ENCODE measurements around the gene ABCD2. TPM values are rescaled to one million over a fixed set of nuclear protein-coding genes. Genes with fewer than 3 reads are reported as not detected.
"Not testable (repeated sequence)": the region's sequence is repeated elsewhere in the genome, so short reads cannot be mapped to it uniquely, and the experiment has no call there.

The ABCD2 gene
- total RNA-seq, 1 donor from 2014 or later: 0.34 TPM

DNA sequence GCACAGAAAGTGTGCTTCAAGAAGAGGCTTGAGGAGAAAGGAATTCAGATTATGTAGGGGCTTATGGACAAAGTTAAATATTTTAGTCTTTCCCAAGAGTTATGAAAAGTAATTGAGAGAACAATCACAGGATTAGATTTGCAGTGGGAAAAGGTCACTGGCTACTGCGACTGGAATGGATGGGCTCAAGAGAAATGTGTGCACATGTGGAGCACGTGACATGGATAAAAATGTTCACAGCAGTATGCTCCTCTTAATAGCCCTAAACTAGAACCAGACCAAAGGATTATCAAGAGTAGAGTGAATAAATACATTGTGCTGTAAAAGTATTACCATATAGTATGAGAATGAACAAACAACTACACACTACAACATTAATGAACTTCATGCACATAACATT lies 78.1 kb downstream of the ABCD2 start:
- TF ChIP-seq, protein P1, sequence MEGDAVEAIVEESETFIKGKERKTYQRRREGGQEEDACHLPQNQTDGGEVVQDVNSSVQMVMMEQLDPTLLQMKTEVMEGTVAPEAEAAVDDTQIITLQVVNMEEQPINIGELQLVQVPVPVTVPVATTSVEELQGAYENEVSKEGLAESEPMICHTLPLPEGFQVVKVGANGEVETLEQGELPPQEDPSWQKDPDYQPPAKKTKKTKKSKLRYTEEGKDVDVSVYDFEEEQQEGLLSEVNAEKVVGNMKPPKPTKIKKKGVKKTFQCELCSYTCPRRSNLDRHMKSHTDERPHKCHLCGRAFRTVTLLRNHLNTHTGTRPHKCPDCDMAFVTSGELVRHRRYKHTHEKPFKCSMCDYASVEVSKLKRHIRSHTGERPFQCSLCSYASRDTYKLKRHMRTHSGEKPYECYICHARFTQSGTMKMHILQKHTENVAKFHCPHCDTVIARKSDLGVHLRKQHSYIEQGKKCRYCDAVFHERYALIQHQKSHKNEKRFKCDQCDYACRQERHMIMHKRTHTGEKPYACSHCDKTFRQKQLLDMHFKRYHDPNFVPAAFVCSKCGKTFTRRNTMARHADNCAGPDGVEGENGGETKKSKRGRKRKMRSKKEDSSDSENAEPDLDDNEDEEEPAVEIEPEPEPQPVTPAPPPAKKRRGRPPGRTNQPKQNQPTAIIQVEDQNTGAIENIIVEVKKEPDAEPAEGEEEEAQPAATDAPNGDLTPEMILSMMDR (IDR thresholded peaks at IDR 0.05; ENCODE audit: unreplicated experiment): no peak
- no peaks in the 10 kb centered on the region for H3K27me3 Mint-ChIP-seq (ENCODE audit: low read depth)
- peaks cover 3% of the 10 kb centered on the region for H3K9me3 Mint-ChIP-seq

DNA sequence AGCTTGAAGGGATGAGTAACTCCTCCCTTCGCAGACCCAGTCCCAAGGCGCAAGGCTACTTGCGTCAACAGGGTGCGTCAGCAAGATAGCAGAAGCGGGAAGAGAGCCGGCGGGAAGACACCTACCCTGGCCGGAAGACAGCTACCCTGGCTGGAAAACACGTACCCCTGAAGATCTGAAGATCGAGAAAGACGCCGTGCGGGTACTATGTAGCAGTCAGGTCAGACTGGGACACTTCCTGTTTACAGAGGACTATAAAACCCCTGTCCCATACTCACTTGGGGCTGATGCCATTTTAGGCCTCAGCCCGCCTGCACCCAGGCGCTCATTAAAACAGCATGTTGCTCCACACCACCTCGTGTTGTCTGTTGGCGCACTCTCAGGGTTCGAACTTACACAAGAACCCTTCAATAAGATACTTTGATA lies 80.9 kb downstream of the ABCD2 start:
- Mint-ChIP-seq H3K27me3 (ENCODE audit: low read depth) (no peaks in the 10 kb centered on the region), H3K4me1 (no peaks in the 10 kb centered on the region), H3K9me3 (peaks cover 1% of the 10 kb centered on the region), H3K27ac (no peak overlapping the region), H3K36me3 (no peaks in the 10 kb centered on the region), H3K4me3 (no peak overlapping the region)
- TF ChIP-seq, protein P1 (IDR thresholded peaks at IDR 0.05; ENCODE audit: unreplicated experiment): no peak
- no peak for DNase-seq (ENCODE audit: low spot score in 2 of 2, unreplicated experiment in 2 of 2)

More for the DNA sequence above, 78.1 kb downstream of the ABCD2 start:
- Mint-ChIP-seq H3K4me3 (no peak overlapping the region), H3K27ac (no peak overlapping the region), H3K36me3 (no peaks in the 10 kb centered on the region), H3K4me1 (no peaks in the 10 kb centered on the region)
- DNase-seq (ENCODE audit: low spot score in 2 of 2, unreplicated experiment in 2 of 2): no peak

DNA sequence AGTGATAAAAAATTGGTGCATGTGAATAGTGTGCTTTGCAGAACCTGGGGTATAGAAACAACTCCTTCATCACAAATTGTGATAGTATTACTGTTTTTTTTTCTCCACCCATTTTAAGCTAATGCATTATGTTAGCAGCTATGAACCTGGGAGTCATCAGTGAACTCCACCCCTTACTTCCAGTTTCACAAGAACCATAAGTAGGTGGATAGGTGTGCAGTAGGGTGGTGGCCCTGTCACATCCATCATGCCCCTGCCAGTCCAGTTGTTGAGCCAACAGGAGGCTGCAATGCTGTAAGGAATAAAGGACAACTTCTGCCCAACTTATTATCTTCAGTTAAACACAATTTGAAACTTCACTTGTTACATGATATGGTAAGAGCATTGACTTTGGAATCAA lies 85.7 kb downstream of the ABCD2 start:
- DNase-seq (ENCODE audit: low spot score in 2 of 2, unreplicated experiment in 2 of 2): no peak
- Mint-ChIP-seq H3K27me3 (ENCODE audit: low read depth) (no peaks in the 10 kb centered on the region), H3K9me3 (no peaks in the 10 kb centered on the region), H3K4me1 (no peaks in the 10 kb centered on the region), H3K4me3 (no peak overlapping the region), H3K27ac (no peak overlapping the region), H3K36me3 (no peaks in the 10 kb centered on the region)
- TF ChIP-seq, protein P1 (IDR thresholded peaks at IDR 0.05; ENCODE audit: unreplicated experiment): no peak

DNA sequence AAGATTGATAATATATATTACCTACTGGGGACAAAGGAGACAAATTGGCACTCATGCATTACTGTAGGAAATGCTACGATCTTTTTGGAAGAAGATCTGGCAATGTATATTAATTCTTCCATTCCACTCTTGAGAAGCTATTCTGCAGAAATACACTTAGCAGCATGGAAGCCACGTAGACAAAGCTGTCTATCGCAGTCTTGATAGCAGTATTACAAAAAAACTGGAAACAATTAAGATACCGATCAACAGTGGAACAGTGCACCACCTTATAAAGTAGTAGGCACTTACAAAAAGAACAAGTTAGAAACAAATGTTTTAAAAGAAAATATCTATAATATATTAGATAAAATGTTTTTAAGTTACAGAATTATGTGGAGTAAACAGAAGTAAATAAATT lies 87.2 kb downstream of the ABCD2 start:
- Mint-ChIP-seq H3K27ac (no peak overlapping the region), H3K4me3 (no peak overlapping the region), H3K27me3 (ENCODE audit: low read depth) (no peaks in the 10 kb centered on the region), H3K4me1 (no peaks in the 10 kb centered on the region), H3K9me3 (peaks cover under 1% of the 10 kb centered on the region), H3K36me3 (no peaks in the 10 kb centered on the region)
- TF ChIP-seq, protein P1 (IDR thresholded peaks at IDR 0.05; ENCODE audit: unreplicated experiment): no peak
- no peak for DNase-seq (ENCODE audit: low spot score in 2 of 2, unreplicated experiment in 2 of 2)

DNA sequence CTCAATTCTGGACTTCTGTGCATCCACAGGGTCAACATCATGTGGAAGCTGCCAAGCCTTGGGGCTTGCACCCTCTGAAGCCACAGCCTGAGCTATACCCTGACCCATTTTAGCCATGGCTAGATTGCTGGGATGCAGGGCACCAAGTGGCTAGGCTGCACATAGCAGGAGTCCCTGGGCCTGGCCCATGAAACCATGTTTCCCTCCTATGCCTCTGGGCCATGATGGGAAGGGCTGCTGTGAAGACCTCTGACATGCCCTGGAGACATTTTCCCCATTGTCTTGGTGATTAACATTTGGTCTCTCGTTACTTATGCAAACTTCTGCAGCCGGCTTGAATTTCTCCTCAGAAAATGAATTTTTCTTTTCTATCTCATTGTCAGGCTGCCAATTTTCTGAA lies 92.6 kb downstream of the ABCD2 start:
- TF ChIP-seq, protein P1 (IDR thresholded peaks at IDR 0.05; ENCODE audit: unreplicated experiment): no peak
- Mint-ChIP-seq H3K4me1 (no peaks in the 10 kb centered on the region), H3K9me3 (peaks cover 11% of the 10 kb centered on the region), H3K4me3 (no peak overlapping the region), H3K27ac (no peak overlapping the region), H3K36me3 (no peaks in the 10 kb centered on the region), H3K27me3 (ENCODE audit: low read depth) (no peaks in the 10 kb centered on the region)
- DNase-seq (ENCODE audit: low spot score in 2 of 2, unreplicated experiment in 2 of 2): no peak

DNA sequence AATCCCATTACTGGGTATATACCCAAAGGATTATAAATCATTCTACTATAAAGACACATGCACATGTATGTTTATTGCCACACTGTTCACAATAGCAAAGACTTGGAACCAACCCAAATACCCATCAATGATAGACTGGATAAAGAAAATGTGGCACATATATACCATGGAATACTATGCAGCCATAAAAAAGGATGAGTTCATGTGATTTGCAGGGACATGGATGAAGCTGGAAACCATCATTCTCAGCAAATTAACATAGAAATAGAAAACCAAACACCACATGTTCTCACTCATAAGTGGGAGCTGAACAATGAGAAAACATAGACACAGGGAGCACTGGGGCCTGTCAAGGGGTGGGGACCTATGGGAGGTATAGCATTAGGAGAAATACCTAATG lies 97.4 kb downstream of the ABCD2 start:
- H3K27ac Mint-ChIP-seq; H3K36me3 Mint-ChIP-seq; H3K4me3 Mint-ChIP-seq; H3K4me1 Mint-ChIP-seq; DNase-seq (ENCODE audit: low spot score in 2 of 2, unreplicated experiment in 2 of 2); H3K27me3 Mint-ChIP-seq (ENCODE audit: low read depth): not testable (repeated sequence)
- H3K9me3 Mint-ChIP-seq: peaks cover 29% of the 10 kb centered on the region
